Activated CD8-positive, alpha-beta memory T cell treated with anti-CD3 and anti-CD28 coated beads for 48 hours (primary cell): Measurements from ENCODE around the gene PCDHGA3.
"Not testable (repeated sequence)": the region's sequence is repeated elsewhere in the genome, so short reads cannot be mapped to it uniquely, and the experiment has no call there.

Experiments used
- DNase-seq, 3 experiments: peaks; one replicate each; pipeline ENCODE4 v3.0.0-alpha.2; 2020; ENCODE audit warnings: low read depth in 2 of 3, low spot score in 2 of 3

The PCDHGA3 gene

GRCh38 chr5:141346017-141346416 is 2.4 kb downstream of the PCDHGA3 start:
- DNase-seq: not testable (repeated sequence)

- DNase-seq: no peak
Measured at GRCh38 chr5:141349917-141350619, 6.4 kb downstream of the PCDHGA3 start, which contains the start of gene PCDHGB1. TSS of gene PCDHGB1 (plus strand) at chr5:141350099. CDS start at chr5:141350261, 162 bp downstream.

- no peak for DNase-seq
Measured at GRCh38 chr5:141351591-141351990, 8.0 kb downstream of the PCDHGA3 start.

- no peak for DNase-seq
Measured at GRCh38 chr5:141354900-141355469, 11.4 kb downstream of the PCDHGA3 start, which contains the start of gene PCDHGA4. TSS of gene PCDHGA4 (plus strand) at chr5:141355021. CDS start at chr5:141355108, 87 bp downstream.

GRCh38 chr5:141355641-141356040 is 12.0 kb downstream of the PCDHGA3 start:
- no peak for DNase-seq

- no peak for DNase-seq
Measured at GRCh38 chr5:141356133-141356532, 12.5 kb downstream of the PCDHGA3 start.

GRCh38 chr5:141356950-141357349 is 13.3 kb downstream of the PCDHGA3 start:
- DNase-seq: no peak

GRCh38 chr5:141359790-141360426 is 16.3 kb downstream of the PCDHGA3 start, which contains the start of gene PCDHGB2:
TSS of gene PCDHGB2 (plus strand) at chr5:141359994. CDS start at chr5:141360136, 142 bp downstream.
- DNase-seq: no peak

- no peak for DNase-seq
Measured at GRCh38 chr5:141360685-141361084, 17.1 kb downstream of the PCDHGA3 start.

- no peak for DNase-seq
Measured at GRCh38 chr5:141362719-141363118, 19.1 kb downstream of the PCDHGA3 start.

- DNase-seq: no peak
Measured at GRCh38 chr5:141363952-141364660, 20.5 kb downstream of the PCDHGA3 start, which contains the start of gene PCDHGA5. TSS of gene PCDHGA5 (plus strand) at chr5:141364162. CDS start at chr5:141364331, 169 bp downstream.

- DNase-seq: no peak
Measured at GRCh38 chr5:141366016-141366896, 22.6 kb downstream of the PCDHGA3 start.

- DNase-seq: no peak
Measured at GRCh38 chr5:141369994-141370848, 26.6 kb downstream of the PCDHGA3 start, which contains the start of gene PCDHGB3. TSS of gene PCDHGB3 (plus strand) at chr5:141370242. CDS start at chr5:141370395, 153 bp downstream.

GRCh38 chr5:141371572-141372475 is 28.2 kb downstream of the PCDHGA3 start:
- DNase-seq: no peak

GRCh38 chr5:141373673-141374317 is 30.2 kb downstream of the PCDHGA3 start, which contains the start of gene PCDHGA6:
TSS of gene PCDHGA6 (plus strand) at chr5:141373891. CDS start at chr5:141374084, 193 bp downstream.
- no peak for DNase-seq

- no peak for DNase-seq
Measured at GRCh38 chr5:141374627-141375026, 31.0 kb downstream of the PCDHGA3 start.

- not testable (repeated sequence) for DNase-seq
Measured at GRCh38 chr5:141375444-141376155, 32.0 kb downstream of the PCDHGA3 start.
